Activated CD4-positive, alpha-beta memory T cell treated with anti-CD3 and anti-CD28 coated beads, Interleukin-2, amount 10 ng/mL, durations not matched to agents 7 days and 5 days (primary cell): ENCODE results near the gene ZFC3H1. TPM values are rescaled to one million over a fixed set of nuclear protein-coding genes. Genes with fewer than 3 reads are reported as not detected.

ENCODE experiments used
- total RNA-seq, 2 experiments: library from RNA; stranded (reverse); gene quantifications; one replicate each; pipeline ENCODE4 v1.2.3, GENCODE V29; 2021

ZFC3H1 gene
- total RNA-seq, 2 experiments from 2014 or later = 64.7 to 76.8 TPM

Other genes with a start within 250 kb of the ZFC3H1 start
- not detected for gene LGR5, start 224.1 kb downstream of the ZFC3H1 start, total RNA-seq
- gene THAP2, start 453 bp upstream of the ZFC3H1 start, total RNA-seq = 1 to 10 TPM; 6.4 to 7.7 TPM
- gene TMEM19, start 22.2 kb upstream of the ZFC3H1 start, total RNA-seq = 10 to 100 TPM; 15.5 to 16.1 TPM
- gene RAB21, start 91.0 kb upstream of the ZFC3H1 start, total RNA-seq = 10 to 100 TPM; 65.0 to 67.3 TPM
- 10 to 100 TPM; 60.6 to 67.3 TPM for gene TBC1D15, start 175.9 kb upstream of the ZFC3H1 start, total RNA-seq